OCI-LY1 (cell line): ENCODE data around the gene PDK2.

Experiments used
- EZH2 ChIP-seq: fragments of 200-600 bp; sonication (generic), shearing (Covaris generic); IDR thresholded peaks from 2 replicates; pipeline ENCODE4 v1.8.0; 2017; ENCODE audit warnings: borderline replicate concordance, mixed run types, mild to moderate bottlenecking, antibody characterized with exemption, low read length, moderate library complexity, mixed read lengths
- TF ChIP-seq, protein P1 (sequence below): fragments of 200-600 bp; sonication (generic), shearing (Covaris generic); IDR thresholded peaks from 2 replicates; pipeline ENCODE4 v1.5.1; 2017; ENCODE audit warnings: mild to moderate bottlenecking, antibody characterized with exemption, low read length, moderate library complexity, mixed read lengths

DNA sequence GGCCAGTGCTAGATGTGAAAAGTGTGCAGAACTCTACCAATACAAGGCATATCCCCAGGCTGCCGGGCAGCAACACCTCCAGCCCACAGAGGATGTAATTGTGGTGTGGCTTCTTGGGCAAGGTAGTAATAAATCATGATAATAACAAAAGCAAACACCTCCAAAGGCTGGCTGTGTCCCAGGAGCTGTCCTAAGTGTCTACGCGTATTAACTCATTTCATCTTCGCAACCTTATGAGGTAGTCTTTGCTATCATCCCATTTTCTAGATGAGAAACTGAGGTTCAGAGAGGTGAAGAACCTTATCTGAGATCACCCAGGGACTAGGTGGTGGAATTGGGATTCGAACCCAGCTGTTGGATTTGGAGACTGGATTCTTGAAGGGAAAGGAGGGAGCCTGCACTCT lies 5.3 kb downstream of the PDK2 start:
- TF ChIP-seq, protein P1, sequence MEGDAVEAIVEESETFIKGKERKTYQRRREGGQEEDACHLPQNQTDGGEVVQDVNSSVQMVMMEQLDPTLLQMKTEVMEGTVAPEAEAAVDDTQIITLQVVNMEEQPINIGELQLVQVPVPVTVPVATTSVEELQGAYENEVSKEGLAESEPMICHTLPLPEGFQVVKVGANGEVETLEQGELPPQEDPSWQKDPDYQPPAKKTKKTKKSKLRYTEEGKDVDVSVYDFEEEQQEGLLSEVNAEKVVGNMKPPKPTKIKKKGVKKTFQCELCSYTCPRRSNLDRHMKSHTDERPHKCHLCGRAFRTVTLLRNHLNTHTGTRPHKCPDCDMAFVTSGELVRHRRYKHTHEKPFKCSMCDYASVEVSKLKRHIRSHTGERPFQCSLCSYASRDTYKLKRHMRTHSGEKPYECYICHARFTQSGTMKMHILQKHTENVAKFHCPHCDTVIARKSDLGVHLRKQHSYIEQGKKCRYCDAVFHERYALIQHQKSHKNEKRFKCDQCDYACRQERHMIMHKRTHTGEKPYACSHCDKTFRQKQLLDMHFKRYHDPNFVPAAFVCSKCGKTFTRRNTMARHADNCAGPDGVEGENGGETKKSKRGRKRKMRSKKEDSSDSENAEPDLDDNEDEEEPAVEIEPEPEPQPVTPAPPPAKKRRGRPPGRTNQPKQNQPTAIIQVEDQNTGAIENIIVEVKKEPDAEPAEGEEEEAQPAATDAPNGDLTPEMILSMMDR, result no peak
- TF ChIP-seq EZH2, result no peak
